Measurements from ENCODE around the gene CRIM1. TPM values are rescaled to one million over a fixed set of nuclear protein-coding genes. Genes with fewer than 3 reads are reported as not detected.

Gene CRIM1
- total RNA-seq, 1 donor from 2014 or later: 158 TPM

- ATAC-seq (no peak), DNase-seq (no peak)
- no peak overlapping the region for H3K4me3 ChIP-seq
- no peak for TF ChIP-seq CTCF (IDR thresholded peaks at IDR 0.05)
- no peaks in the 10 kb centered on the region for H3K9me3 ChIP-seq
- H3K27ac ChIP-seq: no peak overlapping the region
- no peaks in the 10 kb centered on the region for H3K36me3 ChIP-seq
- H3K27me3 ChIP-seq: no peaks in the 10 kb centered on the region
- peaks cover 5% of the 10 kb centered on the region for H3K4me1 ChIP-seq
- intact Hi-C loops (cut with DNase I): no loop called here
These were observed 137.7 kb downstream of the CRIM1 start for GRCh38 chr2:36493306-36493705.

- DNase-seq (no peak), ATAC-seq (no peak)
- Histone ChIP-seq H3K27ac (no peak overlapping the region), H3K9me3 (no peaks in the 10 kb centered on the region), H3K4me1 (peaks cover 8% of the 10 kb centered on the region), H3K27me3 (no peaks in the 10 kb centered on the region), H3K36me3 (peaks cover 32% of the 10 kb centered on the region), H3K4me3 (no peak overlapping the region)
- no peak for TF ChIP-seq CTCF (IDR thresholded peaks at IDR 0.05)
- intact Hi-C loops (cut with DNase I): no loop called here
These were observed 142.1 kb downstream of the CRIM1 start for GRCh38 chr2:36497570-36498163.

GRCh38 chr2:36499128-36499820 lies 143.7 kb downstream of the CRIM1 start:
- intact Hi-C loops (cut with DNase I): no loop called here
- Histone ChIP-seq H3K27ac (no peak overlapping the region), H3K9me3 (no peaks in the 10 kb centered on the region), H3K4me1 (peaks cover 3% of the 10 kb centered on the region), H3K27me3 (no peaks in the 10 kb centered on the region), H3K4me3 (no peak overlapping the region), H3K36me3 (peaks cover 44% of the 10 kb centered on the region)
- ATAC-seq: no peak
- TF ChIP-seq CTCF (IDR thresholded peaks at IDR 0.05): no peak
- no peak for DNase-seq

- intact Hi-C loops (cut with DNase I): loop anchor here (10.0 kb wide), 1 partner anchor 145 kb away; the partner anchor contains the start of gene CRIM1
- peaks cover 3% of the 10 kb centered on the region for H3K4me1 ChIP-seq
- no peaks in the 10 kb centered on the region for H3K27me3 ChIP-seq
- no peak for TF ChIP-seq CTCF (IDR thresholded peaks at IDR 0.05)
- DNase-seq (no peak), ATAC-seq (no peak)
- no peaks in the 10 kb centered on the region for H3K9me3 ChIP-seq
- H3K27ac ChIP-seq: no peak overlapping the region
- H3K36me3 ChIP-seq: peaks cover 44% of the 10 kb centered on the region
- no peak overlapping the region for H3K4me3 ChIP-seq
These were observed 144.5 kb downstream of the CRIM1 start for GRCh38 chr2:36500072-36500471.

GRCh38 chr2:36502081-36502480 lies 146.5 kb downstream of the CRIM1 start:
- Histone ChIP-seq H3K27me3 (no peaks in the 10 kb centered on the region), H3K4me3 (no peak overlapping the region), H3K9me3 (no peaks in the 10 kb centered on the region), H3K4me1 (peaks cover 3% of the 10 kb centered on the region), H3K27ac (no peak overlapping the region), H3K36me3 (peaks cover 52% of the 10 kb centered on the region)
- TF ChIP-seq CTCF (IDR thresholded peaks at IDR 0.05): no peak
- peak; percentile 32 for ATAC-seq
- intact Hi-C loops (cut with DNase I): loop anchor here (10.0 kb wide), 1 partner anchor 147 kb away; the partner anchor contains the start of gene CRIM1
- no peak for DNase-seq
